HUES48 (cell line): ENCODE measurements around the gene RHBDL2.

Source experiments
- H3K27ac ChIP-seq: one replicate; pipeline ENCODE4 v1.7.0; 2013; ENCODE audit warnings: low read depth, low read length, inconsistent platforms
- H3K27me3 ChIP-seq: 2 replicates; pipeline ENCODE4 v1.6.1; 2013; ENCODE audit warnings: mild to moderate bottlenecking, low read length; ENCODE audit not compliant: control insufficient read depth, insufficient read depth
- H3K36me3 ChIP-seq: 2 replicates; pipeline ENCODE4 v1.6.1; 2013; ENCODE audit warnings: low read length; ENCODE audit not compliant: control insufficient read depth, insufficient read depth
- H3K4me1 ChIP-seq: 2 replicates; pipeline ENCODE4 v1.6.1; 2013; ENCODE audit warnings: mild to moderate bottlenecking, low read length; ENCODE audit not compliant: control insufficient read depth, insufficient read depth
- H3K4me3 ChIP-seq: 2 replicates; pipeline ENCODE4 v1.5.1; 2013; ENCODE audit warnings: mild to moderate bottlenecking, low read depth, low read length
- H3K9ac ChIP-seq: 2 replicates; pipeline ENCODE4 v1.6.1; 2013; ENCODE audit warnings: mild to moderate bottlenecking, low read depth, low read length, moderate library complexity
- H3K9me3 ChIP-seq: 2 replicates; pipeline ENCODE4 v1.6.1; 2013; ENCODE audit warnings: low read length; ENCODE audit not compliant: control insufficient read depth, insufficient read depth

RHBDL2 gene

GRCh38 chr1:38908821-38909220 lies 32.8 kb downstream of the RHBDL2 start:
- Histone ChIP-seq H3K27ac (no peak overlapping the region), H3K4me3 (no peak overlapping the region), H3K4me1 (no peaks in the 10 kb centered on the region), H3K9ac (no peak overlapping the region), H3K36me3 (no peaks in the 10 kb centered on the region), H3K9me3 (peaks cover 2% of the 10 kb centered on the region; the same call in 1 of the 2 replicates), H3K27me3 (no peaks in the 10 kb centered on the region)

- Histone ChIP-seq H3K4me1 (no peaks in the 10 kb centered on the region), H3K36me3 (no peaks in the 10 kb centered on the region), H3K27me3 (no peaks in the 10 kb centered on the region), H3K4me3 (no peak overlapping the region), H3K9ac (no peak overlapping the region), H3K27ac (no peak overlapping the region), H3K9me3 (peaks cover 2% of the 10 kb centered on the region; the same call in 1 of the 2 replicates)
These were observed 35.6 kb downstream of the RHBDL2 start for GRCh38 chr1:38905985-38906384.

- Histone ChIP-seq H3K4me1 (no peaks in the 10 kb centered on the region), H3K9ac (no peak overlapping the region), H3K36me3 (no peaks in the 10 kb centered on the region), H3K9me3 (no peaks in the 10 kb centered on the region), H3K4me3 (no peak overlapping the region), H3K27me3 (no peaks in the 10 kb centered on the region), H3K27ac (no peak overlapping the region)
These were observed 42.1 kb downstream of the RHBDL2 start for GRCh38 chr1:38899560-38899959.

- no peaks in the 10 kb centered on the region for H3K9me3 ChIP-seq
- H3K27me3 ChIP-seq, result no peaks in the 10 kb centered on the region
- H3K4me1 ChIP-seq, result no peaks in the 10 kb centered on the region
- H3K27ac ChIP-seq, result no peak overlapping the region
- H3K9ac ChIP-seq, result no peak overlapping the region
- no peaks in the 10 kb centered on the region for H3K36me3 ChIP-seq
- no peak overlapping the region for H3K4me3 ChIP-seq
These were observed 42.9 kb downstream of the RHBDL2 start for GRCh38 chr1:38898653-38899230.

- Histone ChIP-seq H3K9ac (no peak overlapping the region), H3K27ac (no peak overlapping the region), H3K27me3 (no peaks in the 10 kb centered on the region), H3K4me3 (no peak overlapping the region), H3K4me1 (0 out of 2 replicates have a peak, but pooled peaks cover 2% of the 10 kb centered on the region), H3K36me3 (no peaks in the 10 kb centered on the region), H3K9me3 (no peaks in the 10 kb centered on the region)
These were observed 45.5 kb downstream of the RHBDL2 start for GRCh38 chr1:38896169-38896568.

GRCh38 chr1:38892976-38893375 lies 48.7 kb downstream of the RHBDL2 start:
- H3K9me3 ChIP-seq, result no peaks in the 10 kb centered on the region
- H3K4me3 ChIP-seq, result no peak overlapping the region
- H3K27ac ChIP-seq, result no peak overlapping the region
- H3K9ac ChIP-seq, result no peak overlapping the region
- H3K4me1 ChIP-seq, result 0 out of 2 replicates have a peak, but pooled peaks cover 2% of the 10 kb centered on the region
- no peaks in the 10 kb centered on the region for H3K27me3 ChIP-seq
- no peaks in the 10 kb centered on the region for H3K36me3 ChIP-seq

- Histone ChIP-seq H3K9me3 (no peaks in the 10 kb centered on the region), H3K27ac (no peak overlapping the region), H3K36me3 (no peaks in the 10 kb centered on the region), H3K9ac (no peak overlapping the region), H3K27me3 (no peaks in the 10 kb centered on the region), H3K4me1 (peaks cover 4% of the 10 kb centered on the region), H3K4me3 (no peak overlapping the region)
These were observed 49.9 kb downstream of the RHBDL2 start for GRCh38 chr1:38891753-38892152.

- Histone ChIP-seq H3K36me3 (no peaks in the 10 kb centered on the region), H3K4me1 (peaks cover 10% of the 10 kb centered on the region), H3K27ac (no peak overlapping the region), H3K27me3 (no peaks in the 10 kb centered on the region), H3K9me3 (no peaks in the 10 kb centered on the region), H3K4me3 (no peak overlapping the region), H3K9ac (no peak overlapping the region)
These were observed 52.0 kb downstream of the RHBDL2 start for GRCh38 chr1:38889589-38889988.

GRCh38 chr1:38888423-38889333 lies 53.0 kb downstream of the RHBDL2 start:
- H3K27me3 ChIP-seq, result no peaks in the 10 kb centered on the region
- no peaks in the 10 kb centered on the region for H3K9me3 ChIP-seq
- no peak overlapping the region for H3K9ac ChIP-seq
- no peak overlapping the region for H3K27ac ChIP-seq
- no peak overlapping the region for H3K4me3 ChIP-seq
- peaks cover 10% of the 10 kb centered on the region for H3K4me1 ChIP-seq
- no peaks in the 10 kb centered on the region for H3K36me3 ChIP-seq

GRCh38 chr1:38885092-38885491 lies 56.5 kb downstream of the RHBDL2 start:
- no peak overlapping the region for H3K27ac ChIP-seq
- H3K27me3 ChIP-seq, result no peaks in the 10 kb centered on the region
- peaks cover 8% of the 10 kb centered on the region for H3K4me1 ChIP-seq
- H3K36me3 ChIP-seq, result no peaks in the 10 kb centered on the region
- H3K9me3 ChIP-seq, result no peaks in the 10 kb centered on the region
- no peak overlapping the region for H3K9ac ChIP-seq
- H3K4me3 ChIP-seq, result no peak overlapping the region

GRCh38 chr1:38881487-38881886 lies 60.1 kb downstream of the RHBDL2 start, which contains the start of gene GJA9:
TSS of gene GJA9 (minus strand) at chr1:38881587. CDS start at chr1:38876098, 5,489 bp downstream.
- H3K9ac ChIP-seq, result no peak within 1 kb of the TSS
- H3K4me1 ChIP-seq, result peaks cover 3% of the 10 kb centered on the region
- H3K4me3 ChIP-seq, result no peak within 1 kb of the TSS
- no peaks in the 10 kb centered on the region for H3K27me3 ChIP-seq
- no peaks in the 10 kb centered on the region for H3K9me3 ChIP-seq
- H3K36me3 ChIP-seq, result no peaks in the 10 kb centered on the region
- H3K27ac ChIP-seq, result no peak within 1 kb of the TSS
